ENCODE measurements around the gene FABP6.
A peak's percentile ranks its signal among the peaks of the same experiment; 100 is the strongest.

DNA sequence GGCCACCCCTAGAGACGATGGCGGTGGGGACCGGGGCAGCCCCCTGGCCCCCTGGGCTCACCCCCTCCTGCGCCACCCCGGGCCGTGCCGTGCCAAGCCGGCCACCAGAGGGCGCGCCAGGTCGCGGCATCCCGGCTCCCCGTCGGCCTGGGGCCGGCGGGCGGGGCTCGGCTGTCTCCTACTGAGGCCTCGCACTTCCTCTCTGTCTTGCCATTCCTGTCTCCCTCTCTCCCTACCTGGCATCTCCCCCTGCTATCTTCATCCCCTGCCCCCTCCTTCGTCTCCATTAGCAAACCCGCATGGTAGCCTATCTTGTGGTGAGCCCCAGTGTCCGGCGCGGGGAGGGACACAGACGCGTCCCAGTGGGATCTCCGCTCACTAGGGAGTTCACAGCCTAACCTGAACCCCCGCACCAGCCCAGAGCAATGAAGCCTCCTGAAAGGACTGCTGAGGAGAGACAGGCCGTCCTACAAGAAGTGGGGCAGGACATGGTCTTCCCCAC, 29.8 kb upstream of the FABP6 start:
- TF ChIP-seq, protein P1, sequence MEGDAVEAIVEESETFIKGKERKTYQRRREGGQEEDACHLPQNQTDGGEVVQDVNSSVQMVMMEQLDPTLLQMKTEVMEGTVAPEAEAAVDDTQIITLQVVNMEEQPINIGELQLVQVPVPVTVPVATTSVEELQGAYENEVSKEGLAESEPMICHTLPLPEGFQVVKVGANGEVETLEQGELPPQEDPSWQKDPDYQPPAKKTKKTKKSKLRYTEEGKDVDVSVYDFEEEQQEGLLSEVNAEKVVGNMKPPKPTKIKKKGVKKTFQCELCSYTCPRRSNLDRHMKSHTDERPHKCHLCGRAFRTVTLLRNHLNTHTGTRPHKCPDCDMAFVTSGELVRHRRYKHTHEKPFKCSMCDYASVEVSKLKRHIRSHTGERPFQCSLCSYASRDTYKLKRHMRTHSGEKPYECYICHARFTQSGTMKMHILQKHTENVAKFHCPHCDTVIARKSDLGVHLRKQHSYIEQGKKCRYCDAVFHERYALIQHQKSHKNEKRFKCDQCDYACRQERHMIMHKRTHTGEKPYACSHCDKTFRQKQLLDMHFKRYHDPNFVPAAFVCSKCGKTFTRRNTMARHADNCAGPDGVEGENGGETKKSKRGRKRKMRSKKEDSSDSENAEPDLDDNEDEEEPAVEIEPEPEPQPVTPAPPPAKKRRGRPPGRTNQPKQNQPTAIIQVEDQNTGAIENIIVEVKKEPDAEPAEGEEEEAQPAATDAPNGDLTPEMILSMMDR (conservative IDR thresholded peaks at IDR 0.05; ENCODE audit: low read depth, low read length): peak; percentile 67
- TF ChIP-seq EZH2 (IDR thresholded peaks at IDR 0.05; ENCODE audit: borderline replicate concordance, low read depth, low read length, poor library complexity, severe bottlenecking): no peak
